ENCODE data around the gene CHST15.

Gene CHST15

GRCh38 chr10:124119216-124119615, 25.8 kb upstream of the CHST15 start:
- Histone ChIP-seq H3K4me1 (ENCODE audit: low read depth, poor library complexity, severe bottlenecking) (peaks cover 14% of the 10 kb centered on the region), H3K36me3 (ENCODE audit: insufficient read depth) (no peaks in the 10 kb centered on the region), H3K27ac (no peak overlapping the region), H3K27me3 (ENCODE audit: insufficient read depth, low read depth) (no peaks in the 10 kb centered on the region), H3K9ac (no peak overlapping the region), H2AFZ (ENCODE audit: low read depth) (no peak overlapping the region), H3K4me2 (no peak overlapping the region), H3K4me3 (IDR thresholded peaks at IDR 0.05; ENCODE audit: insufficient read depth, low read depth, low read length) (no peak overlapping the region), H4K20me1 (ENCODE audit: insufficient read depth) (no peaks in the 10 kb centered on the region), H3K79me2 (ENCODE audit: insufficient read depth, low read depth) (no peaks in the 10 kb centered on the region)
- no peak for TF ChIP-seq CTCF (conservative IDR thresholded peaks at IDR 0.05; ENCODE audit: low read depth, low read length)

DNA sequence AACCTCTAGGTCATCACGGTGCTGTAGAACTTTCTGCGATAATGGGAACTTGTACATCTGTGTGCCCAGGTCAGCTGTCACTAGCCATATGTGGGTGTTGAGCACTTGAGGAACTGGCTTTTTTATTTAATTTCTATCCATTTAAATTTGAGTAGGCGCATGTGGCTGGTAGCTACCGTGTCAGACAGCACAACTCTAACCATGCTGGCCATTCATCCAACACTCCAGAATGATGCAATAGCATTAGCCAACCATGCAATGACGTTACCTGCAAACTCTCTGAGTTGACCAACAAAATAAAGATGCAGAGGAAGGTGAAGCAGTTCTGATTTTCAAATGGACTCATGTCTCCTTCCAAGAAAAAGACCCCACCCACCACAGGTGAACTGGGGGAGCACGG, 24.4 kb upstream of the CHST15 start:
- Histone ChIP-seq H3K4me2 (no peak overlapping the region), H3K27me3 (ENCODE audit: insufficient read depth, low read depth) (no peaks in the 10 kb centered on the region), H3K4me1 (ENCODE audit: low read depth, poor library complexity, severe bottlenecking) (peaks cover 14% of the 10 kb centered on the region), H3K4me3 (IDR thresholded peaks at IDR 0.05; ENCODE audit: insufficient read depth, low read depth, low read length) (no peak overlapping the region), H4K20me1 (ENCODE audit: insufficient read depth) (no peaks in the 10 kb centered on the region), H3K79me2 (ENCODE audit: insufficient read depth, low read depth) (no peaks in the 10 kb centered on the region), H3K9ac (no peak overlapping the region), H3K36me3 (ENCODE audit: insufficient read depth) (no peaks in the 10 kb centered on the region), H2AFZ (ENCODE audit: low read depth) (no peak overlapping the region), H3K27ac (no peak overlapping the region)
- no peak for TF ChIP-seq CTCF (conservative IDR thresholded peaks at IDR 0.05; ENCODE audit: low read depth, low read length)

DNA sequence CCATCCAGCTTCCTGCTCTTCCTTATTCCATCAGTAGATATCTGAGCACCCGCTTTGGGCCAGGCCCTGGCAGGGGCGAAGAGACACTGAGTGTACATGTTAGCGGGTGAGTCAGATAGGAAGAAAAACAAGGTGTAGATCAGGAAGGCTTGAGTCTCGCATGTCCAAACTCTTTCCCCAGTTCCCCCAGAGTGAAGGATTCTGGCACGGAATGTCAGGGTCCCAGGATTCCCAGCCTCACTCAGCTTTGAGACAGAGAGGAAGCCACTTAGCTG, 24.1 kb upstream of the CHST15 start:
- Histone ChIP-seq H3K27ac (no peak overlapping the region), H3K27me3 (ENCODE audit: insufficient read depth, low read depth) (no peaks in the 10 kb centered on the region), H3K36me3 (ENCODE audit: insufficient read depth) (no peaks in the 10 kb centered on the region), H3K4me1 (ENCODE audit: low read depth, poor library complexity, severe bottlenecking) (peaks cover 14% of the 10 kb centered on the region), H3K4me3 (IDR thresholded peaks at IDR 0.05; ENCODE audit: insufficient read depth, low read depth, low read length) (no peak overlapping the region), H2AFZ (ENCODE audit: low read depth) (no peak overlapping the region), H4K20me1 (ENCODE audit: insufficient read depth) (no peaks in the 10 kb centered on the region), H3K4me2 (no peak overlapping the region), H3K79me2 (ENCODE audit: insufficient read depth, low read depth) (no peaks in the 10 kb centered on the region), H3K9ac (no peak overlapping the region)
- no peak for TF ChIP-seq CTCF (conservative IDR thresholded peaks at IDR 0.05; ENCODE audit: low read depth, low read length)

- H3K4me3 ChIP-seq (IDR thresholded peaks at IDR 0.05; ENCODE audit: insufficient read depth, low read depth, low read length): no peak overlapping the region
- TF ChIP-seq CTCF (conservative IDR thresholded peaks at IDR 0.05; ENCODE audit: low read depth, low read length): no peak
- H3K27me3 ChIP-seq (ENCODE audit: insufficient read depth, low read depth): no peaks in the 10 kb centered on the region
- no peaks in the 10 kb centered on the region for H4K20me1 ChIP-seq (ENCODE audit: insufficient read depth)
- no peaks in the 10 kb centered on the region for H3K36me3 ChIP-seq (ENCODE audit: insufficient read depth)
- H3K4me1 ChIP-seq (ENCODE audit: low read depth, poor library complexity, severe bottlenecking): peaks cover 14% of the 10 kb centered on the region
- H3K9ac ChIP-seq: no peak overlapping the region; the same call in 1 of the 2 replicates
- no peak overlapping the region for H2AFZ ChIP-seq (ENCODE audit: low read depth)
- H3K4me2 ChIP-seq: no peak overlapping the region
- no peaks in the 10 kb centered on the region for H3K79me2 ChIP-seq (ENCODE audit: insufficient read depth, low read depth)
- H3K27ac ChIP-seq: no peak overlapping the region
Observed at GRCh38 chr10:124116771-124117510, 23.5 kb upstream of the CHST15 start.
